Activated CD8-positive, alpha-beta T cell treated with anti-CD3 and anti-CD28 coated beads for 36 hours (primary cell): ENCODE results near the gene STAM. TPM values are rescaled to one million over a fixed set of nuclear protein-coding genes. Genes with fewer than 3 reads are reported as not detected.

ENCODE experiments used
- ATAC-seq: fragments of 200-7000 bp; cut with Tn5 transposase; one replicate; pipeline ENCODE4 v1.10.0; 2021; ENCODE audit warnings: mild to moderate bottlenecking, moderate library complexity
- CTCF ChIA-PET: fragments of 350-600 bp; sonication (Branson Sonifier 250); formaldehyde crosslinking; loops from one replicate; lab custom pipeline; 2021; ENCODE audit warnings: antibody characterized with exemption; lab: Charles Lee
- POLR2A ChIA-PET: fragments of 350-600 bp; sonication (Branson Sonifier 250); formaldehyde crosslinking; loops from one replicate; lab custom pipeline; 2021; ENCODE audit warnings: antibody characterized with exemption; lab: Charles Lee
- DNase-seq: peaks from one replicate; pipeline ENCODE4 v3.0.0-alpha.2; 2020
- H3K27ac Mint-ChIP-seq: one replicate; pipeline ENCODE4 v1.8.0; 2021; ENCODE audit warnings: mild to moderate bottlenecking, mixed read lengths
- H3K27me3 Mint-ChIP-seq: one replicate; pipeline ENCODE4 v1.8.0; 2021; ENCODE audit warnings: mixed read lengths
- H3K36me3 Mint-ChIP-seq: one replicate; pipeline ENCODE4 v1.8.0; 2021; ENCODE audit warnings: low read depth, mixed read lengths
- H3K4me1 Mint-ChIP-seq: one replicate; pipeline ENCODE4 v1.8.0; 2021; ENCODE audit warnings: low read depth, mixed read lengths
- H3K4me3 Mint-ChIP-seq: one replicate; pipeline ENCODE4 v1.8.0; 2021; ENCODE audit warnings: mild to moderate bottlenecking, moderate library complexity, mixed read lengths
- H3K9me3 Mint-ChIP-seq: one replicate; pipeline ENCODE4 v1.8.0; 2021; ENCODE audit warnings: mixed read lengths
- intact Hi-C: fragments of 100-400 bp; cut with micrococcal nuclease; formaldehyde crosslinking; loops from one replicate; pipeline ENCODE4 v1.10.0; 2022
- total RNA-seq, 2 experiments: library from RNA; stranded (reverse); gene quantifications; one replicate each; pipeline ENCODE4 v1.2.3, GENCODE V29; 2021
- TF ChIP-seq, protein P1 (sequence below): fragments of 200-600 bp; IDR thresholded peaks from one replicate; pipeline ENCODE4 v1.8.0; 2022; ENCODE audit warnings: antibody characterized with exemption, mild to moderate bottlenecking

The STAM gene
- total RNA-seq, 2 experiments from 2014 or later, result 21.6 to 24.5 TPM

DNA sequence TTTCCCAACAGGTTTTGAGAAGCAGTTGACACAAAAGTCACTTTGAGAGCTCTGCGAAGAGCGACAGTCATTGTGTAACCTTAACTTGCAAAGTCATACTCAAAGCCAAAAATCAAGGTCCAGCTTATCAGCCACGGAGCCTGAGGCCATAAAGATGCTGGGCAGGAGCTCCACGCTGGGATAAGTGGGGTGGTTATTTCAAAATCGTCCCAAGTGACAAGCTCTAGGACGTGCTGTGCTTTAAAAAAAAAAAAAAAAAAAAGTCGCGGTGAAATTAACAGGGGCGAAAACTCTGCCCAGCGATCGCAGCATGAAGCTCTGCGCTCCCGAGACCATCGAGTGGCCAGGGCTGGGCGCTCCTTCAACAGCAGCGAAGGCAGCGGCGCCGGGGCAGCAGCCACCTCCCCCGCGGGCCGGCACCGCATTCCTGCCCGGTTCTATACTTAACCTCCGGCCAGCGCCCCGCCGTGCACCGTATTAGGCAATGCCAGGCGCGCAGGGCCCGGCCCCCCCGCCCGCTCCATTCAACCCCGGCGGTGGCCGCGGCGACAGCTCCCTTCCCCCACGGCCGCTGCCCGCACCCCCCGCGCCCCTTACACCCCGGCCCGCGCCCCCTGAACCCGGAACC lies 27.4 kb upstream of the STAM start:
- Mint-ChIP-seq H3K4me3 (peak overlapping the region; percentile 56), H3K27me3 (peaks cover 12% of the 10 kb centered on the region), H3K4me1 (peaks cover 4% of the 10 kb centered on the region), H3K27ac (no peak overlapping the region), H3K9me3 (no peaks in the 10 kb centered on the region), H3K36me3 (no peaks in the 10 kb centered on the region)
- DNase-seq (peak; percentile 56), ATAC-seq (peak; percentile 45)
- intact Hi-C loops, result no loop called here
- ChIA-PET POLR2A (interaction anchor here (0.7 to 1.5 kb wide), 3 partner anchors 27 to 57 kb away, joined by 3 to 6 read pairs (median 3); partner anchors contain the start of gene STAM), CTCF (interaction anchor here (1.0 to 2.6 kb wide), 4 partner anchors 11 to 121 kb away, joined by 5 to 13 read pairs (median 6); no protein-coding TSS in a partner anchor)
- TF ChIP-seq, protein P1, sequence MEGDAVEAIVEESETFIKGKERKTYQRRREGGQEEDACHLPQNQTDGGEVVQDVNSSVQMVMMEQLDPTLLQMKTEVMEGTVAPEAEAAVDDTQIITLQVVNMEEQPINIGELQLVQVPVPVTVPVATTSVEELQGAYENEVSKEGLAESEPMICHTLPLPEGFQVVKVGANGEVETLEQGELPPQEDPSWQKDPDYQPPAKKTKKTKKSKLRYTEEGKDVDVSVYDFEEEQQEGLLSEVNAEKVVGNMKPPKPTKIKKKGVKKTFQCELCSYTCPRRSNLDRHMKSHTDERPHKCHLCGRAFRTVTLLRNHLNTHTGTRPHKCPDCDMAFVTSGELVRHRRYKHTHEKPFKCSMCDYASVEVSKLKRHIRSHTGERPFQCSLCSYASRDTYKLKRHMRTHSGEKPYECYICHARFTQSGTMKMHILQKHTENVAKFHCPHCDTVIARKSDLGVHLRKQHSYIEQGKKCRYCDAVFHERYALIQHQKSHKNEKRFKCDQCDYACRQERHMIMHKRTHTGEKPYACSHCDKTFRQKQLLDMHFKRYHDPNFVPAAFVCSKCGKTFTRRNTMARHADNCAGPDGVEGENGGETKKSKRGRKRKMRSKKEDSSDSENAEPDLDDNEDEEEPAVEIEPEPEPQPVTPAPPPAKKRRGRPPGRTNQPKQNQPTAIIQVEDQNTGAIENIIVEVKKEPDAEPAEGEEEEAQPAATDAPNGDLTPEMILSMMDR, result no peak

DNA sequence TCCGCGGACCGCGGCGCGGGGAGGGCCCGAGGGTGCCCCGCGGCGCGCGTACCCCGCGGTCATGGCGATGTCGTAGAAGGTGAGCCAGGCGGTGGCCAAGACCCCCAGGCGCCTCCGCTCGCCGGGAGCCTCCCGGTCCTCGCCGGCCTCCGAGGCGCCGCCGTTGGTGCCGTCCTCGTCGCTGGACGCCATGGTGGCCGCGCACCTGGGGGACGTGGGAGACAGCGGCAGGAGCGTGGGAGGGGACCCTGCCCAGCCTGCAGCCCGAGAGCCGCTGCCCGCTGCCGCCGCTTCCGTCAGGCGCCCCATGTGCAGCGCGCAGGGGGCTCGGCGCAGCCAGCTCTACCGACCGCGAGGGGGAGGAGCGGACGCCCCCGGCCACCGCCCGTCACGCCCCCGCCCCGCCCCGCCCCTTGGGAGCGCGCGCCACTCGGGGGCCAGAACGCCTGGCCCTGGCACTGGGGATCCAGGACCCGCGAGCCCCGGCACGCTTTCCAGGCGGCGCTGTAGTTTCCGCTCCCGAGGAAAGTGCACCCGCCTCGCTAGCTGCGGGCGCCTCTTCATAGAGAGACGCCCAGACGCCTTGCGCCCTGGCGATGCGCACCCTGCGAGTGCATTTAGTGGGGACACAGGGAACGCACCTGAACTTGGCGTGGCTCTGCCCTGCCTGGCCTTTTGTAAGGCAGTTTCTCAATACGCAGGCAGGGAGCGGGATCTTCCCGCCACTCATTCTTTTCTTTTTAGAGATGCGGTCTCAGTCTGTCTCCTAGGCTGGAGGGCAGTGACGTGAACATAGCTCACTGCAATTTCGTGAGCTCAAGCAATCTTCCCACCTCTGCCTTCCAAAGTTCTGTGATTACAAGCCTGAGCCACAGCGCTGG lies 26.7 kb upstream of the STAM start, which contains the start of gene HACD1:
TSS of gene HACD1 (minus strand) at position 344 of the 881 bp plus-strand sequence. CDS start at position 309, 35 bp downstream.
- peak within 1 kb of the TSS; percentile 79 for H3K4me3 Mint-ChIP-seq
- intact Hi-C loops, result no loop called here
- H3K27me3 Mint-ChIP-seq, result peaks cover 12% of the 10 kb centered on the region
- DNase-seq, result peak; percentile 69
- TF ChIP-seq, protein P1, result peak; percentile 25
- H3K27ac Mint-ChIP-seq, result peak within 1 kb of the TSS; percentile 25
- H3K36me3 Mint-ChIP-seq, result no peaks in the 10 kb centered on the region
- ChIA-PET POLR2A (interaction anchor here (0.7 to 1.5 kb wide), 6 partner anchors 10 to 118 kb away, joined by 3 to 6 read pairs (median 3); partner anchors contain the start of gene STAM), CTCF (interaction anchor here (0.9 to 2.6 kb wide), 11 partner anchors 8 to 197 kb away, joined by 3 to 13 read pairs (median 5); partner anchors contain the start of gene STAM)
- no peaks in the 10 kb centered on the region for H3K9me3 Mint-ChIP-seq
- peaks cover 4% of the 10 kb centered on the region for H3K4me1 Mint-ChIP-seq
- ATAC-seq, result peak; percentile 81

DNA sequence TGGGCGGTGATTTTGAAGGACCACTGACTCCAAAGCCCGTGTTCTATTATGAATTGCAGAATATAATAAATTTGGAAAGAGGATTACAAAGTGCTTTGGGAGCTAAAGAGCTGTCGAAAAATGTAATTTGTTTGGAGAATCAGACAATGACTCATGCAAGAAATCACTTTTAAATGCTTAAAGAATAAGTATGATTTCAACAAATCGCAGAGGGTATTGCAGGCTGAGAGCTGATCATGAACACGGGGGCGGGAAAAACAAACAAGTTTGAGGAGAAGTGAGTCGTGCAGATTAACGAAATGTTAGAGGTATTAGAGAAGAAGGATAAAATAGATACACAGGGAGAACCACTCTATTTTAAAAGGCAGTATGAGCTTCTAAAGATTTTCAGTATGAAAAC lies 21.9 kb upstream of the STAM start:
- no peak overlapping the region for H3K4me3 Mint-ChIP-seq
- peaks cover 4% of the 10 kb centered on the region for H3K4me1 Mint-ChIP-seq
- POLR2A ChIA-PET, result no interaction called here
- ATAC-seq (no peak), DNase-seq (no peak)
- H3K9me3 Mint-ChIP-seq, result no peaks in the 10 kb centered on the region
- H3K36me3 Mint-ChIP-seq, result no peaks in the 10 kb centered on the region
- peaks cover 15% of the 10 kb centered on the region for H3K27me3 Mint-ChIP-seq
- intact Hi-C loops, result no loop called here
- no peak overlapping the region for H3K27ac Mint-ChIP-seq
- CTCF ChIA-PET, result interaction anchor here (0.8 to 3.4 kb wide), 4 partner anchors 22 to 122 kb away, joined by 3 to 10 read pairs (median 4); partner anchors contain the start of gene STAM
- TF ChIP-seq, protein P1, result no peak

DNA sequence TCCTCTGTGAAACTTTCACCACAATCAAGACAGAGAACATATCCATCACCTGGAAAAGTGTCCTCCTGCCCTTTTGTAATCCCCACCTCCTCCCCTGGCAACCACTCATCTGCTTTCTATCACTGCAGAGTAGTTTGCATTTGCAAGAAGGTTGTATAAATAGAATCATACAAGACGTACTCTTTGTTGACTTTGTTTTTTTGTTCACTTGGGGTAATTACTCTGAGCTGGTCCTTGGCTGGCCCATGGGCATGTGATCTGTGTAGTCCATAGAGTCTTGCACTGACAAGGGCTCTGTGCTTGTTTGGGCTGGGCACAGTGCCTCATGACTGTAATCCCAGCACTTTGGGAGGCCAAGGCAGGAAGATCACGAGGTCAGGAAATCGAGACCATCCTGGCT lies 19.0 kb upstream of the STAM start:
- TF ChIP-seq, protein P1, result no peak
- Mint-ChIP-seq H3K36me3 (no peaks in the 10 kb centered on the region), H3K4me1 (no peaks in the 10 kb centered on the region), H3K4me3 (no peak overlapping the region), H3K27ac (no peak overlapping the region), H3K9me3 (no peaks in the 10 kb centered on the region), H3K27me3 (peaks cover 3% of the 10 kb centered on the region)
- ChIA-PET POLR2A (no interaction called here), CTCF (no interaction called here)
- DNase-seq, result no peak
- intact Hi-C loops, result no loop called here
- ATAC-seq, result no peak
